Heart left ventricle (tissue), 16 donors: ENCODE measurements around the gene CCDC117. TPM values are rescaled to one million over a fixed set of nuclear protein-coding genes. Genes with fewer than 3 reads are reported as not detected.

Experiments used
- ATAC-seq, 4 donors: fragments of 200-7000 bp; cut with Tn5 transposase; one replicate each; pipeline ENCODE4 v1.9.1; 2020 to 2022; ENCODE audit warnings: moderate library complexity in 4 of 4, mild to moderate bottlenecking in 3 of 4, moderate number of reproducible peaks in 1 of 4
- DNase-seq, 5 donors: peaks; one replicate each; pipeline ENCODE4 v3.0.0-alpha.2; 2020
- H3K27ac ChIP-seq, 12 donors: fragments of 200-600 bp; sonication (generic) in 4 of 12; one replicate each; pipeline versions ENCODE4 v1.5.0 to v1.8.0; 2016 to 2022; ENCODE audit warnings: mild to moderate bottlenecking in 2 of 12
- H3K27me3 ChIP-seq, 9 donors: fragments of 200-600 bp; sonication (generic) in 2 of 9; one replicate each; pipeline versions ENCODE4 v1.5.1 to v1.8.0; 2016 to 2022; ENCODE audit warnings: mild to moderate bottlenecking in 3 of 9
- H3K36me3 ChIP-seq, 9 donors: fragments of 200-600 bp; sonication (generic) in 2 of 9; one replicate each; pipeline versions ENCODE4 v1.5.0 to v1.8.0; 2018 to 2022; ENCODE audit warnings: mild to moderate bottlenecking in 2 of 9
- H3K4me1 ChIP-seq, 12 donors: fragments of 200-600 bp; sonication (generic) in 4 of 12; one replicate each; pipeline versions ENCODE4 v1.5.0 to v1.8.0; 2016 to 2022; ENCODE audit warnings: mild to moderate bottlenecking in 3 of 12
- H3K4me3 ChIP-seq, 12 donors: fragments of 200-600 bp; sonication (generic) in 4 of 12; one replicate each; pipeline versions ENCODE4 v1.5.0 to v1.8.0; 2017 to 2022; ENCODE audit warnings: mild to moderate bottlenecking in 9 of 12, moderate library complexity in 4 of 12
- H3K9me3 ChIP-seq, 12 donors: fragments of 200-600 bp; sonication (generic) in 4 of 12; one replicate each; pipeline versions ENCODE4 v1.5.0 to v1.8.0; 2016 to 2022; ENCODE audit warnings: mild to moderate bottlenecking in 1 of 12
- POLR2A ChIP-seq, 2 donors: fragments of 450-650 bp; IDR thresholded peaks; one replicate each; pipeline ENCODE4 v1.6.1; 2017; ENCODE audit warnings: antibody characterized with exemption in 2 of 2, mild to moderate bottlenecking in 2 of 2, moderate library complexity in 2 of 2
- WGBS, 4 donors: extraction: QIAGEN DNeasy Blood & Tissue Kit in 2 of 4; methylation state at CpG; one replicate each; pipeline versions ENCODE4 v1.1.5 to v1.1.7; 2013 to 2018; 5-methylcytosine and 5-hydroxymethylcytosine counted together
- intact Hi-C, 10 donors: fragments of 100-400 bp; cut with DNase I; formaldehyde crosslinking; loops; one replicate each; pipeline versions ENCODE4 v1.11.1 to v1.14.2; 2022
- polyA plus RNA-seq, 2 donors: library from polyadenylated mRNA; stranded (reverse); fragments of 200-250 nt; gene quantifications; one replicate each; pipeline ENCODE4 v1.2.3, GENCODE V29; 2013
- total RNA-seq, 9 donors: library from RNA; depleted of rRNA in 2 of 9; stranded (reverse); fragments of >200 nt in 2 of 9; fragmentation: NEBNext Ultra II Directional in 3 of 9; extraction: Animal tissue kit (Norgen Biotek cat#: 25700) in 3 of 9; gene quantifications; one replicate each; pipeline versions ENCODE4 v1.1.0 to v1.2.4, GENCODE V29; 2016 to 2023
- TF ChIP-seq, protein P1 (sequence below), 12 donors: fragments of 200-600 bp; sonication (generic) in 4 of 12; IDR thresholded peaks; one replicate each; pipeline versions ENCODE4 v1.5.0 to v1.8.0; 2018 to 2022; ENCODE audit warnings: antibody characterized with exemption in 12 of 12, mild to moderate bottlenecking in 5 of 12
- donor health status: ischemic (EF 13 %, LVEDD 7.1; RV severe dilation, severe dysfunction).
- donor health status: healthy with polysubstance abuse.
- donor health status: DM: no; HTN: yes; CAD: no.
- donor health status: DM: no; HTN: no; CAD: no.
- donor health status: ischemic (EF 25% LVEDD 6.9; RV normal size, moderate dysfunction).
- donor health status: ischemic (EF 25% LVEDD 5.7; RV mildly dilated, moderate dysfunction).
- donor health status: healthy.
- donor health status: DM: yes; HTN: yes; CAD: no.
- donor health status: ischemic (EF 35%, LVEDD 5.7; RV mildly dilated, moderate dysfunction).
- donor health status: nonischemic (EF 11% LVEDD 7.7; RV severe dilation, severe dysfunction).
- donor health status: DM: yes; HTN: yes; CAD: no.
- donor health status: PGD.
- donor health status: ischemic (EF 29% LVEDD 5.4; RV normal size, mild dysfunction).
- donor health status: nonischemic (EF 23%, LVEDD 6.1; RV moderate dilation, normal function).

Gene CCDC117
- total and polyA plus RNA-seq, 11 donors: 6.9 to 16.6 (median 13.3) TPM

DNA sequence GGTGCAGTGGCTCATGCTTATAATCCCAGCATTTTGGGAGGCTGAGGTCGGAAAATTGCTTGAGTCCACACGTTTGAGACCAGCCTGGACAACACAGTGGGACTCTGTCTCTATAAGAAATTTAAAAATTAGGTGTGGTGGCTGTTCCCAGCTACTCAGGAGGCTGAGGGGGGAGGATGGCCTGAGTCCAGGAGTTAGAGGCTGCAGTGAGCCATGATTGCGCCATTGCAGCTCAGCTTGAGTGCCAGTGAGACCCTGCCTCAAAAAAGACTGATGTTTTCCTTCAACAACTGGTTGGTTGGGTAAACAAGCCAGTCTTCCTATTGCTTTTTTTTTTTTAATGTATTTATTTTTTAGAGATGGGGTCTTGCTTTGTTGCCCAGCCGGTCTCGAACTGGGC is 18.6 kb downstream of the CCDC117 start:
- DNase-seq (no peak), ATAC-seq (no peak)
- WGBS, 4 donors: 95 to 98% (median 97%) methylated on average over 5 of the region's 5 CpGs
- Histone ChIP-seq H3K9me3 (no peaks in the 10 kb centered on the region), H3K27me3 (no peaks in the 10 kb centered on the region), H3K27ac (no peak overlapping the region), H3K36me3 (peaks cover 0 to 87% (median 77%) of the 10 kb centered on the region in 9 donors), H3K4me3 (no peak overlapping the region), H3K4me1 (peaks cover 2 to 41% (median 17%) of the 10 kb centered on the region in 12 donors)
- intact Hi-C loops: no loop called here
- no peak for TF ChIP-seq POLR2A (IDR thresholded peaks at IDR 0.05)
- TF ChIP-seq, protein P1, sequence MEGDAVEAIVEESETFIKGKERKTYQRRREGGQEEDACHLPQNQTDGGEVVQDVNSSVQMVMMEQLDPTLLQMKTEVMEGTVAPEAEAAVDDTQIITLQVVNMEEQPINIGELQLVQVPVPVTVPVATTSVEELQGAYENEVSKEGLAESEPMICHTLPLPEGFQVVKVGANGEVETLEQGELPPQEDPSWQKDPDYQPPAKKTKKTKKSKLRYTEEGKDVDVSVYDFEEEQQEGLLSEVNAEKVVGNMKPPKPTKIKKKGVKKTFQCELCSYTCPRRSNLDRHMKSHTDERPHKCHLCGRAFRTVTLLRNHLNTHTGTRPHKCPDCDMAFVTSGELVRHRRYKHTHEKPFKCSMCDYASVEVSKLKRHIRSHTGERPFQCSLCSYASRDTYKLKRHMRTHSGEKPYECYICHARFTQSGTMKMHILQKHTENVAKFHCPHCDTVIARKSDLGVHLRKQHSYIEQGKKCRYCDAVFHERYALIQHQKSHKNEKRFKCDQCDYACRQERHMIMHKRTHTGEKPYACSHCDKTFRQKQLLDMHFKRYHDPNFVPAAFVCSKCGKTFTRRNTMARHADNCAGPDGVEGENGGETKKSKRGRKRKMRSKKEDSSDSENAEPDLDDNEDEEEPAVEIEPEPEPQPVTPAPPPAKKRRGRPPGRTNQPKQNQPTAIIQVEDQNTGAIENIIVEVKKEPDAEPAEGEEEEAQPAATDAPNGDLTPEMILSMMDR (IDR thresholded peaks at IDR 0.05): no peak

DNA sequence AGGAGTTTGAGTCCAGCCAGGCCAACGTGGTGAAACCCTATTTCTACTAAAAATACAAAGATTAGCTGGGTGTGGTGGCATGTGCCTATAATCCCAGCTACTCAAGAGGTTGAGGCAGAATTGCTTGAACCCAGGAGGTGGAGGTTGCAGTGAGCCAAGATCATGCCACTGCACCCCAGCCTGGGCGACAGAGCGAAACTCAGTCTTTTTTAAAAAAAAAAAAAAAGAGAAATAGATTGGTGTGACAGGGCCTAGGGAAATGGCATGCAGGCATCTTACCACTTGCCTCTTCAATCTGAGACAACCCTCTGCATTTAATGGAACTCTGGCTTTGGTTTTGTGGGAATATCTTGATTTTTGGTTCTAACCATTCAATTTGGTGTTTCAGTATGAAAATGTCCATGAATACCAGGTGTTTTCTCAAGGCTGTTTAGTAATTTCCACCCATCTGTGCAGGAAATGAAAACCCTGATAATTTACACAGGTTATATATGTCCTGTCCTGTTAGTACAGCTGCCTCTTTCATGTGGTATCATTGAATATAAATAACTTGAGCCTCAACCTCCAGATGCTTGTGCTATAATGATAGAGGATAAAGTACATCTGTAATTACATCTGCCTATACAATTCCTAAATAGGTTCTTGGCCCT is 19.5 kb downstream of the CCDC117 start:
- DNase-seq (no peak), ATAC-seq (no peak)
- no peak for TF ChIP-seq POLR2A (IDR thresholded peaks at IDR 0.05)
- TF ChIP-seq, protein P1 (IDR thresholded peaks at IDR 0.05): no peak
- 60 to 70% (median 66%) methylated on average over 3 of the region's 3 CpGs for WGBS, 4 donors
- H3K36me3 ChIP-seq: peaks cover 0 to 87% (median 77%) of the 10 kb centered on the region in 9 donors
- H3K4me3 ChIP-seq: no peak overlapping the region
- intact Hi-C loops: no loop called here
- H3K9me3 ChIP-seq: no peaks in the 10 kb centered on the region
- no peaks in the 10 kb centered on the region for H3K27me3 ChIP-seq
- H3K27ac ChIP-seq: peak overlapping the region in 1 of 12 donors; percentile 33
- peaks cover 6 to 49% (median 25%) of the 10 kb centered on the region in 12 donors for H3K4me1 ChIP-seq

DNA sequence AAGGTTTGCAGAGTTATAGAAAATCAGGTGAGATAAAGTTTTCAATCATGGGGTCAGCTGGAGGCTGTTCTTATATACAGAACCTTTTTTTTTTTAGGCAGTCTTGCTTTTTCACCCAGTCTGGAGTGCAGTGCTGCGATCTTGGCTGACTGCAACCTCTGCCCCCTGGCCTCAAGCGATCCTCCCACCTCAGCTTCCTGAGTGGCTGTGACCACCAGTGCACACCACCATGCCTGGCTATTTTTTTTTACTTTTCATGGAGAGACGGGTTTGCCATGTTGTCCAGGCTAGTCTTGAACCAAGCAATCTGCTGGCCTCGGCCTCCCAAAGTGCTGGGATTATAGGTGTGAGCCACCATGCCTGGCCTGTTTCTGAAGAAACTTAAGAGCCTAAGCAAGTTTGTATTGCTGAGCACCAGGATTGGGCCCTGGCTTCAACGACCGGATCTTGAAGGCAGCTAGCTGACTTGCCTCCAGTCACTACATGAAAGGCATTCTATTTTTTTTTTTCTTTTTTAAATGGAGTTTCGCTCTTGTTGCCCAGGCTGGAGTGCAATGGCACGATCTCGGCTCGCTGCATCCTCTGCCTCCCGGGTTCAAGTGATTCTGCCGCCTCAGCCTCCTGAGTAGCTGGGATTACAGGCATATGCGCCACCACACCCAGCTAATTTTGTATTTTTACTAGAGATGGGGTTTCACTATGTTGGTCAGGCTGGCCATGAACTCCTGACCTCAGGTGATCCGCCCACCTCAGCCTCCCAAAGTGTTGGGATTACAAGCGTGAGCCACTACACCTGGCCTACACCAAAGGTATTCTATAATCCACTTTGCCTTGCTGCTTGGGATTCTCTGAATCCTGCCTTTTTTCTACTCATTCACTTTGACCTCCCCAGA is 20.2 kb downstream of the CCDC117 start:
- peak overlapping the region in 1 of 12 donors; percentile 33 for H3K27ac ChIP-seq
- H3K9me3 ChIP-seq: no peaks in the 10 kb centered on the region
- H3K4me3 ChIP-seq: no peak overlapping the region
- H3K4me1 ChIP-seq: peaks cover 7 to 57% (median 32%) of the 10 kb centered on the region in 12 donors
- peaks cover 0 to 87% (median 78%) of the 10 kb centered on the region in 9 donors for H3K36me3 ChIP-seq
- ATAC-seq (peak in 1 of 4 donors; percentile 16), DNase-seq (no peak)
- no peaks in the 10 kb centered on the region for H3K27me3 ChIP-seq
- intact Hi-C loops: no loop called here
- 91 to 93% (median 91%) methylated on average over 15 of the region's 15 CpGs for WGBS, 4 donors
- TF ChIP-seq, protein P1 (IDR thresholded peaks at IDR 0.05): no peak
- TF ChIP-seq POLR2A (IDR thresholded peaks at IDR 0.05): no peak

DNA sequence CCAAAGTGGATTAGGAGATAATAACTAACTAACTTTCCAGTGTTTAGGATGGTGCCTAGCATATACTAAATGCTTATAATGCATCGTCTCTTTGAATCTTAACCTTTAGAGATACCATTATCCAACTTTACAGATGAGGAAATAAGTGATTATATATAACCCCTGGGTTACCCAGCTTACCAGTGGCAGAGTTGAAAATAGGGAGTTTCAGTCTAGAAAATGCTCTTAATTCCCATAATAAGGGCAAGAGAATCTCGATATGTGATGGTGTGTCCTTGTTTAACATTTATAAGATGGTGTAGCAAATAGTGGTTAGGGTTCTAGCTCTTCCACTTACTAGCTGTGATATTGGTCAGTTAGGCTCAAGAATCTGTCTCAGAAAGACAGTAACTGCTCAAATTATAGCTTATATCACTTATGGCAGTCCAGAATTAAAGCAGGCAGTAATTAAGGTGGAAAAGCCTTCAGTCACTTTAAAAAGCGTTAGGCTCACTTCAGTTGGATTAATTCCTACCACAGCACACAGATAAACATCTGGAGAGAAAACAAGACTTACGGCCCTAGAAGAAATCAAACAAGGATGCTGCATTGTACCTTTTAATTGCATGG is 21.6 kb downstream of the CCDC117 start:
- no peak overlapping the region for H3K4me3 ChIP-seq
- H3K27ac ChIP-seq: no peak overlapping the region
- H3K9me3 ChIP-seq: no peaks in the 10 kb centered on the region
- peaks cover 0 to 84% (median 74%) of the 10 kb centered on the region in 9 donors for H3K36me3 ChIP-seq
- H3K4me1 ChIP-seq: peaks cover 15 to 69% (median 42%) of the 10 kb centered on the region in 12 donors
- no peaks in the 10 kb centered on the region for H3K27me3 ChIP-seq
- ATAC-seq (no peak), DNase-seq (no peak)
- TF ChIP-seq, protein P1 (IDR thresholded peaks at IDR 0.05): no peak
- TF ChIP-seq POLR2A (IDR thresholded peaks at IDR 0.05): no peak
- 71 to 81% (median 77%) methylated on average over 4 of the region's 4 CpGs for WGBS, 4 donors
- intact Hi-C loops: no loop called here
